Coronary artery (tissue), 2 donors: ENCODE results near the gene TMEM168.
A peak's percentile ranks its signal among the peaks of the same experiment; 100 is the strongest.

Experiments
- DNase-seq: peaks from one replicate; pipeline ENCODE4 v3.0.0-alpha.2; 2017; ENCODE audit warnings: low spot score
- H3K27ac ChIP-seq, 2 donors: fragments of 200-600 bp; sonication (generic); one replicate each; pipeline ENCODE4 v1.5.1; 2016 to 2019
- H3K4me3 ChIP-seq: fragments of 200-600 bp; sonication (generic); 2 replicates; pipeline ENCODE4 v1.5.1; 2016; ENCODE audit warnings: mild to moderate bottlenecking, moderate library complexity
- CTCF ChIP-seq: fragments of 200-600 bp; sonication (generic); IDR thresholded peaks from one replicate; pipeline ENCODE4 v1.5.1; 2019; ENCODE audit warnings: antibody characterized with exemption

Gene TMEM168

DNA sequence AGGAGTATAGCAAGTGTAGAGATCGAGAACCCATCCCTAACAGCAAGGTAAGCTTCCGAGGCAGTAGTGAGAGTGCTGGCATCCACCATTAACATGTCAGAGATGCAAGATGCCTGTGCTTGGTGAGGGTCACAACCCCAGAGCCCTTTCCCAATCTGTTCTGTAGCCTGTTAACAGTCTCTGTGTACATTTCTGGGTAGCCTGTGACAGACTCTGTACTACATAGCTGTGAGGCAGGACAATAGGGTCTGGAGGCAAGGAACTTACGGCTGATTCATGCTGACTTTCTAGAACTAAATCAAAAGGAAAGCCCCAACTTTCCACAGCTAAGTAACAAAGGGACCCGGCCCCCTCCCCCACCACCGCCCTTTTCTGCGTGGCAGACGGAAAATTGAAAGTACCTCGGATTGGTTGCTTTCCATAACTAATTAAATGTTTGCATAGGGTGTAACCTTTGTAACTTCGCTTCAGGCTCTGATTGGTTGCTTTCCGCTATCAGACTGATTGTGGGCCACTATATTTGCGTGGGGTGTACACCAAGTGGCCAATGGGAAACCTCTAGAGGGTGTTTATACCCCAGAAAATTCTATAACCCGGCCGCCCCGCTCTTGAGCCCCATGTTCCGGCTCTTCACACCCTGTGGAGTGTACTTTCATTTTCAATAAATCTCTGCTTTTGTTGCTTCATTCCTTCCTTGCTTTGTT, 1.4 kb upstream of the TMEM168 start:
- H3K4me3 ChIP-seq = no peak overlapping the region

GRCh38 chr7:112790586-112791003, 402 bp upstream of the TMEM168 start:
- DNase-seq = no peak
- TF ChIP-seq CTCF = no peak
- Histone ChIP-seq H3K4me3 (peak overlapping the region; percentile 98), H3K27ac (peak overlapping the region; percentile 74 to 95)

More for the DNA sequence above, 1.4 kb upstream of the TMEM168 start:
- no peak for DNase-seq
- no peak for TF ChIP-seq CTCF
- no peak overlapping the region for H3K27ac ChIP-seq

- no peak for DNase-seq
- Histone ChIP-seq H3K4me3 (peak overlapping the region; percentile 98), H3K27ac (peak overlapping the region; percentile 74 to 95)
- no peak for TF ChIP-seq CTCF
These were observed 758 bp downstream of the TMEM168 start for GRCh38 chr7:112789453-112789816.

GRCh38 chr7:112788778-112789343, 1.3 kb downstream of the TMEM168 start:
- TF ChIP-seq CTCF = no peak
- no peak overlapping the region for H3K27ac ChIP-seq
- H3K4me3 ChIP-seq = peak overlapping the region; percentile 98

DNA sequence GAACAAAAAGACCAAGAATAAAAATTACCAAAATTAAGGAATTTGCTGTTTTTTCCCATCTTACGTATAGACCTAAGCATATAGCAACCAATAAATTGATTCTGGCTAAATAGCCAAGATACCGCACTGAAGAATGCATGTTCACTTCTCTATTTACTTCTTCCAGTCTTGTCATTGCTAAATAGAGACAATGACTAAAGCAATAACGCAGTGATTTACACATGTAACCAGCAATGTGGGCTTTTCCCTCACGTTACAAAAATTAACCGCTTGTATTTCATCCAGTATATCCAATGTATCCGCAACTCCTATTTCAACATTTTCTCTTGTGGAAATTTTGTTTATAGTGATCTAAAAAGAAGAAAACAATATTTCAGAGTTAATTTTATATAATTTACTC, 5.6 kb downstream of the TMEM168 start:
- no peak overlapping the region for H3K27ac ChIP-seq
- TF ChIP-seq CTCF = no peak
- no peak overlapping the region for H3K4me3 ChIP-seq
- DNase-seq = no peak

More at GRCh38 chr7:112788778-112789343, 1.3 kb downstream of the TMEM168 start:
- DNase-seq = no peak

DNA sequence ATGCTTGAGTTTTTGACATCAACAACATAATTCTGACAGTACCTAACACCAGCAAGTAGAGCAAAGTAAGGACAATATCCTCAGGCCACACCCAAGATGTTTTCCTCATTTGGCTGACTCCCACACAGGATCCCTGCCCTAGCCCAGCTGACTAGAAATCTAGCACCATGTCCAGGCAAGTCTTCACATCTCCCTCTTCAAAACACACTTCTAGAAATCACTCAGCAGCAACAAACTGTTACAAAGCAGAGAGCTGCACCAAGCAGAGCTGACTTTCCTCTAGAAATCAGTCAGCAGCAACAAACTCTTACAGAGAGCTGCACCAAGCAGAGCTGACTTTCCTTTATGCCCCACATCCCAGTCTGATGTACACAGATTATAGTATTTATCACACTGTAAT, 7.7 kb downstream of the TMEM168 start:
- H3K4me3 ChIP-seq = no peak overlapping the region
- no peak for TF ChIP-seq CTCF
- H3K27ac ChIP-seq = no peak overlapping the region
- no peak for DNase-seq

GRCh38 chr7:112781558-112781957, 8.6 kb downstream of the TMEM168 start:
- Histone ChIP-seq H3K27ac (no peak overlapping the region), H3K4me3 (no peak overlapping the region)
- no peak for TF ChIP-seq CTCF
- no peak for DNase-seq
